ENCODE results near the gene SACM1L.

- TF ChIP-seq BACH2 (CRISPR knock-in tag; IDR thresholded peaks at IDR 0.05; ENCODE audit: borderline replicate concordance) = no peak
- no peak for TF ChIP-seq POU6F1 (CRISPR knock-in tag; IDR thresholded peaks at IDR 0.05; ENCODE audit: borderline replicate concordance, low read depth)
- no peak for TF ChIP-seq ZNF565 (CRISPR knock-in tag; conservative IDR thresholded peaks at IDR 0.05; ENCODE audit: low read depth)
- TF ChIP-seq PATZ1 (CRISPR knock-in tag; IDR thresholded peaks at IDR 0.05; ENCODE audit: borderline replicate concordance) = no peak
- no peak for TF ChIP-seq OSR1 (CRISPR knock-in tag; IDR thresholded peaks at IDR 0.05)
- TF ChIP-seq CREB5 (CRISPR knock-in tag; IDR thresholded peaks at IDR 0.05; ENCODE audit: low read depth) = no peak
- TF ChIP-seq, protein P1, sequence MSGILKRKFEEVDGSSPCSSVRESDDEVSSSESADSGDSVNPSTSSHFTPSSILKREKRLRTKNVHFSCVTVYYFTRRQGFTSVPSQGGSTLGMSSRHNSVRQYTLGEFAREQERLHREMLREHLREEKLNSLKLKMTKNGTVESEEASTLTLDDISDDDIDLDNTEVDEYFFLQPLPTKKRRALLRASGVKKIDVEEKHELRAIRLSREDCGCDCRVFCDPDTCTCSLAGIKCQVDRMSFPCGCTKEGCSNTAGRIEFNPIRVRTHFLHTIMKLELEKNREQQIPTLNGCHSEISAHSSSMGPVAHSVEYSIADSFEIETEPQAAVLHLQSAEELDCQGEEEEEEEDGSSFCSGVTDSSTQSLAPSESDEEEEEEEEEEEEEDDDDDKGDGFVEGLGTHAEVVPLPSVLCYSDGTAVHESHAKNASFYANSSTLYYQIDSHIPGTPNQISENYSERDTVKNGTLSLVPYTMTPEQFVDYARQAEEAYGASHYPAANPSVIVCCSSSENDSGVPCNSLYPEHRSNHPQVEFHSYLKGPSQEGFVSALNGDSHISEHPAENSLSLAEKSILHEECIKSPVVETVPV (CRISPR knock-in tag; IDR thresholded peaks at IDR 0.05) = no peak
- no peak for TF ChIP-seq ESRRG (CRISPR knock-in tag; IDR thresholded peaks at IDR 0.05)
- TF ChIP-seq TCF4 (CRISPR knock-in tag; IDR thresholded peaks at IDR 0.05; ENCODE audit: borderline replicate concordance) = no peak
- TF ChIP-seq ISL1 (CRISPR knock-in tag; IDR thresholded peaks at IDR 0.05) = no peak
- no peak for TF ChIP-seq ZC3H10 (CRISPR knock-in tag; IDR thresholded peaks at IDR 0.05)
- TF ChIP-seq ZFP30 (CRISPR knock-in tag; IDR thresholded peaks at IDR 0.05) = no peak
- TF ChIP-seq CSDC2 (CRISPR knock-in tag; IDR thresholded peaks at IDR 0.05) = no peak
- no peak for TF ChIP-seq ZNF70 (CRISPR knock-in tag; IDR thresholded peaks at IDR 0.05)
Observed at GRCh38 chr3:45754461-45754860, 65.3 kb downstream of the SACM1L start.
